Right forelimb (tissue), 1 donor: Measurements from ENCODE around the gene TGM1.

Source experiments
- DNase-seq: peaks from one replicate; pipeline ENCODE4 v3.0.0-alpha.2; 2018

Gene TGM1

DNA sequence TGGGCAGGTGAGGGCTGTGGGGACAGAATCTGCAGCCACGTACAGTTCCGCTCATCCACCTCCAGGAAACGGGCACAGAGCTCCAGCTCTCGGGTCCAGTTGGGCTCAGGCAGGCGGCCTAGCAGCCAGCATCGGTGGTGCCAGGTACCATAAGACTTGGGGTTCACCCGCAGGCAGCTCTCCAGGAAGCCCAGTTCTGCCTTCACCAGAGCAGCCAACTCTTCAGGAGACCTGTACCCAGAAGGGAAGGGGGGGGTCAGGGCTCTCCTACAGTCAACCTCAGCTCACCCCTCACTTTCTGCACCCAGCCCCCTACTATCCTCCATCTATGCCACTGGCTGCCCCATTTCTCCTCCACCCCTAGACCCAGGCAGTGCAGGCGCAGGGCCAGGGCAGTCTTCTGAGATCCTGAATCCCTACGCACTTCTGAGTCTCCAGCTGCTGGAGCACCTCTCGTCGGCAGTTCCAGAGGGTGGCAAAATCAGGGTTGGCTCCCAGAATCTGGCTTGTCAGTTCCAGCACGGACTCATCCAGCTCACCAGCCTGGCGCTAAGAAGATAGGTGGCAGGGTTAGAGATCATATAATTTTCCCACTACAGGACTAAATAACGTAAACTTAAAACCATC is 7.0 kb upstream of the TGM1 start:
- DNase-seq = no peak

DNA sequence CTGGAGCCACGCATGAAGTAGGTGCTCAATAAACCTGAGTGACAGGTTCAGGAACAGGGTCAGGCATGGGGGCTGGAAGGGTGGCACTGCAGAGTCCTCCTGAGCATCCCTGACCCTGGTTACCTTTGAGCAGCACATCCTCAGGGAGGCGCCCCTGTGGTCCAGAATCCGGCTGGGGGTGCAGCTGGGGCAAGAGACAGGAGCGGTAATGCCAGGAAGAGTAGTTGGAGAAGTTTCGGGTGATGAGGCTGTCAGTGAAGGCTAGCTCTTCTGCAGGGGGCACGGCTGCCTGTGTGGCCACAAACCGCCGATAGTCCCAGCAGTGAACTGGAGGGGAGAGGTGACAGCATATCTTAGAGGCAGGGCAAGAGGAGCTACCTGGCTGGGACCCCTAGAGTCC is 6.4 kb upstream of the TGM1 start:
- DNase-seq = no peak

DNA sequence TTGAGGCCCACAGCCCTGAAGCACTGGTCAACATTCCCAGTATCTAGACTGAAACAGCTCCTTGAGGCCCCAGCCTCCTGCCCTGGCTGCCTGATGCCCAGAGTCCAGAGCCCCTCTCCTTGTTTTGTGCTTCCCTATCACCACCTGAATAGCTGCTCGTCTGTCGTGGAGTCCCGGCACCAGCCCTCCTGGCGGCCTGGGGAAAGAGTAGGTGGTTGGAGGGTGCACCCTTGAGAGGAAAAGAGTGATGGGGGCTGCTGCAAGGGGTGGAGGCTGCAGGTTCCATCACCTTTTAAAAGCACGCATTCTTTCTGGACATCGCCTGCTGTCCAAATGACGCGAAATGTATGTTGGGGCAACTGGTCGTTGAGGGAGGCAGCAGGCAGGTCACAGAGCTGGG is 5.2 kb upstream of the TGM1 start:
- DNase-seq = no peak

DNA sequence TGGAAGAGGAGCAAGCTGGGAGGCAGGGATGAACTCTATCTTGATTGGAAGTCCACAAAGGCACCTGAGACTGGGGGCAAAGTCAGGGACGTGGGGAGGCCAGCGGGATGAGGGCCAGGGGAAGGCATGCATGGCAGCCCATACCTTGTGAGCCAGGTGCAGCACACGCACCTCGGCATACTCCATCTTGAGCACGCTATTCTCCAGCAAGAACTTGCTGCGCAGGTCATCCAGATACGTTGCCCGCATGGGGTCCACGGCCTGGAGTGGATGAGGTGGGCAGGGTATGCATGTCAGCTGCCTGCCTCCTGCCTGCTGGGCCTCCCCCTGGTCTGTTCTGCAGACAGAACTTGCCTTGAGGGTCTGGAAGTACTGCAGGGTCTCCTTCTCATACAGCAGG is 4.5 kb upstream of the TGM1 start:
- DNase-seq = no peak

- no peak for DNase-seq
Measured at GRCh38 chr14:24266344-24267244, 3.6 kb upstream of the TGM1 start.

DNA sequence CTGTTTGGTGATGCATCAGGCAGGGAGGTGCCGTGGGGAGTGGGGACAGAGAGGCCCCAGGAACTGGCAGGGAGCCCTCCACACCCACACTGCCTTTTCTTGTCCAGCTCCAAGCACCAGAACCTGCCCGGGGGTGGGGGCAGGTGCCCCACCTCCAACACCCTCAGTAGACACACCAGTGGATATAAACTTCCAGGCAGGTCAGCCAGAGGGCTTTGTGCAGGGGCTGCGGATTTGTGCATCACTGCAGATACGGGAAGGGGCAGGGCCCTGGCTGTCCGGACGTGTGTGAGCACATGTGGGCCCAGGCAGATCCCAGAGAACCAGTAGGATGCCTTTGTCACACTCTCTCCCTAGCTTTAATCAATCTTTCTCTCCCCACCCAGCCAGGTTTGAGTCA is 1.3 kb upstream of the TGM1 start:
- no peak for DNase-seq

DNA sequence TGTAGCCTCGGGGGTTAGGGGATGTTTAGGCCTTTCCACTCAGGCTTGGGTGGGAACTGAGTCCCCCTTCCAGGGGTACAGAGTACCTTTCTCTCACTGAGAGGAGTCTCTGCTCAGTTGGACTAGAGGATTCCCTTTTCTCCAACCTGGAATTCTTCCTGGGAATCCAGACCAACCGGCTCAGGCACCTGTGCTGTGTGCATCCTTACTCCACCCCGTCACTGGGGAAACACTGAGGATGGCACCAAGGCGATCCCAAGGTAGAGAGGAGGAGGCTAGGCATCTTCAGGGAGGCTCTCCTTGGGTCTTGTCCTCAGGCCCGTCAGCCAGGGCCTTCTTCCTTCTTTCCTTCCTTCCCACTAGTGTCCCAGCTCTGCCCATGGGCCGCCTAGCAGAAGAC is 871 bp upstream of the TGM1 start:
- no peak for DNase-seq

DNA sequence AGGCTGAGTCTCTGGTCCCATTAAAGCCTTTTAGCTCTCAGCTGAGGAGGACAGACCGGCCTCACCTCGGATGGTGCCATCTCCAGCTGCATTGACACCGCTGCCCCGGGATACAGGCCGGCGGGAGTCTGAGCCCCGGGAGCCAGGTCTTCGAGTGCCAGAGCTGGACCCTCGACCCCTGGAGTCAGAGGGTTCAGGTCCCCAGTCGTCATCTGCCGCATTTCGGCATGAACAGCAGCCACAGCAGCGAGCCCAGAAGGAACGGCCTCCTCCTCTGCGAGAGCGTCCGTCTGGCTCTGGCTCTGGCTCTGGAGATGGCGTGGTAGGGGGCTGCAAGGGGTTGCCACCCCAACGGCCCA is 1.0 kb downstream of the TGM1 start:
- no peak for DNase-seq

DNA sequence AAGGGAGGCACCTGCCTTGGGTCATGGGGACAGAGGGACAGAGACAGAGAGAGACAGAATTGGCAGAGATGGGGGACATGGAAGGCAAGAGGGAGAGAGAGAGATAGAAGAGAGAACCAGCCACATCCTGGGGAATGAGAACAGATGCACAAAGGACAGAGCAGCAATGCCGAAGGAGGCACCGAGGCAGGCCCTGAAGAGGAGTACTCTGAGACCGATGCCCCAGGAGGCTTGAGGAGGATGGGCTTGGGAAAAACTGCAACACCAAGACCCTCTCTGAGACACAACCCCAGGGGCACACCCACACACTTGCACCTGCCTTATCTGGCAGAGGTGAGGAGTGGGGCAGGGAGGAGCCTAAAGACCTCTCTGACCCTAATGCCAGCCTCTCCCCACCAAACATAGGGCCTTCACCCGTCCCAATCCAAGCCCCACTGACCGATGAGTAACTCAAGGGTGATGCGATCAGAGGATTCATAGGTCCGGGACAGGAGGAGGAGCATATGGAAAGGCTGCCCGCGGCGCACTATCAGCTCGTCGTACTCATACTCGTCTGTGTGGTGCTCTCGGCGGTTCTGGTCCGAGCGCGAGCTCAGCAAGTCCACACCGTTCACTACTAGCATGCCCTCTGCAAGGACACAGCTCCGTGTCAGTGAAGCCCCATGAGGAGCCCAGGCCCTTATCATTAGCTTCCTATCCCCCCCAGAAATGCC is 1.6 kb downstream of the TGM1 start:
- no peak for DNase-seq

DNA sequence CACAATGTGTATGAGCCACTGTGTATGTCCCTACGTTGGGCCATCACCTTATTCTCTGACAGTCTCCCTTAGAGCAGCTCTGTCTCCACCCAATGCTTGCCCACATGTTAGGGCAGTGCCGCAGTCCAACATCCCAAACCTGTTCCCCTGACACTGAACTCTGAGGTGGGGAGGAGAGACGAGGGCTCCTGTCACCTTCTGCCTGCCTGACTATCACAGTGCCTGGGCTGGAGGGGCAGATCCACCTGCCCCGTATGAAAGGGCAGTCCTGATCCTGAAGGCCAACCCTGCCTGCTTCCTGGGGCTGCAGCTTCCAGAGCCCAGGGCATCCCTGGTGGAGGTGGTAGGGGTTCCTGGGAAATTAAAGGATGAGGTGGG is 2.2 kb downstream of the TGM1 start:
- DNase-seq = no peak

DNA sequence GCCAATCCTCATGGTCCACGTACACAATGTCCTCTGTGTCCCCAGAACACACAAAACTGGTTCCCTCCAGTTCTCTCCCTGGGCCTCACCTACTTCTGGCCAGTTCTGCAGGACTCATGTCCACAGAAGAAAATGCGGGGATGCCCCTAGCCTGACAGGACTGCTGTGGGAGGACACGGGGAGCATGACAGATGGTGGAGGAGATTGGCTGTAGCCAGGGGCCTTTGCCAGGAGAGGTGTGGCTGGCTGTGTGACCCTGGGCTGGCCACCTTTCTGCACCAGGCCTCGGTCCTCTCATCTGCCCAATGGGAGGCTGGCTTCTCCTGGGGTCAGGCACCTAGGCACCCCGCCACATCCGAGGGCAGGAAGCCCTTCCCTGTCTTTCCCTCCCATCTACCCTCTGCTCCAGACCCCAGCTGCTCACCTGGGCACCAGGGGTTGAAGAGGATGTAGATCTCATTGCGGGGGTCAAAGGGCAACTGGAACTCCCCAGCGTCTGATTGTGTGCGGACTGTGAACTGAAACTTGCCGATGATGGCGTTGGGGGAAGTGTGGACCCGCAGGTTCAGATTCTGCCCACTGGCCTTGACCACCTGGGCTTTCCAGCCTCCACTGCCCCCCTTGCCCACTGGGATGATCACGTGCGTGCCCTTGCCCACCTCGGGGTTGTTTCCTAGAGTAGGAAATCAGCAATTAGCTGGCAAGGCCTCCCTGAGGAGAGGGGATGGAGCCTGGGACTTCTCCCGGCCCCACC is 2.8 kb downstream of the TGM1 start:
- no peak for DNase-seq

GRCh38 chr14:24259282-24260025 is 3.5 kb downstream of the TGM1 start:
- peak; percentile 67 for DNase-seq

DNA sequence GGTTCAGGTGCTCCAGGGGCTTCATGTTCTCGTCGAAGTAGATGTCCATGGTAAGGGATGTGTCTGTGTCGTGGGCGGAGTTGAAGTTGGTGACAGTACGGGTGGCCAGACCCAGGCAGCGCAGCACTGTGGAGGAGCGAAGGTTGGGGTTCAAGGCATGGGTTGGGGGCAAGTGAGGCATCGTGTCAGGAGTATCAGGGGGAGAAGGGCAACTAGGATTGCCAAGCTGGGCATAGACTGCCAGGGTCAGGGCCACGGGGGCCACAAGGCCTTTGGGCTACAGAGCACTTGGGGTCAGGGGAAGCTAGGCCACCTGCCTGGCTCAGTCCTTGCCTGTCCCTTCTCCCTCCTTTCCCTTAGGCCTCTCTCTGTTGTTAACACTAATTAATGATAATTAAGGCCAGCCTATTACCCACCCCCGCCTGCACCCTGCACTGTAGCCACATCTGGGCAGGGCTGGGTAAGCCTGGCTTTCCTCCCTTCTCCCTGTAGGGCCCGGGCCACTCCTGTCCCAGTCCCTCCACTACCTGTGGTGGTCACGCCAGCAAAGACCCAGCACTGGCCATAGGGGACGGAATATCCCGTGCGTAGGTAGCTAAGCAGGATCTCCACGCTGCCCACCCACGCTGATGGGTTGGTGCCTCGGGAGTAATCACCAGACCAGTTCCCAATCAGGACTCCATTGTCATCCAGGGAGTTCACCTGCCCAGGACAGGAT is 4.3 kb downstream of the TGM1 start:
- no peak for DNase-seq

DNA sequence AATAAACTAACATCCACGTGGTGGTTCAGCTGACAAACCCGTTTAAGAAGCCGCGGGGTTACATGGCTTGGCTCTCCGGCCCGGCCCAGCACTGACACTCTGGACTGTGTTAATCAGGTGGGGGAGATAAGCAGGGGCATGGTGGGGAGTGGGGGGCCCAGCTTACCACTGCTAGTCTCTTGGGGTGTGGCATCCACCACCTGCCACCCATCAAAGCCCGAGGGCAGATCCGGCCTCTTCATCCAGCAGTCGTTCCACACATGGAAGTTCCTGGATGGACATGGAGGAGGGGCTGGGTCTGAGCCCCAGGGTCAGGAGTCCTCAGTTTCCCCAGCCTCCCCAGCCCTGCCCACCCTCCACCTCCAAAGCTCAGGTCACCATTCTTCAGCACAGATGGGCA is 4.9 kb downstream of the TGM1 start:
- no peak for DNase-seq

- DNase-seq = no peak
Measured at GRCh38 chr14:24256960-24257359, 6.0 kb downstream of the TGM1 start.

GRCh38 chr14:24255931-24256711 is 6.9 kb downstream of the TGM1 start:
- no peak for DNase-seq

GRCh38 chr14:24255438-24255837 is 7.5 kb downstream of the TGM1 start:
- DNase-seq = no peak

DNA sequence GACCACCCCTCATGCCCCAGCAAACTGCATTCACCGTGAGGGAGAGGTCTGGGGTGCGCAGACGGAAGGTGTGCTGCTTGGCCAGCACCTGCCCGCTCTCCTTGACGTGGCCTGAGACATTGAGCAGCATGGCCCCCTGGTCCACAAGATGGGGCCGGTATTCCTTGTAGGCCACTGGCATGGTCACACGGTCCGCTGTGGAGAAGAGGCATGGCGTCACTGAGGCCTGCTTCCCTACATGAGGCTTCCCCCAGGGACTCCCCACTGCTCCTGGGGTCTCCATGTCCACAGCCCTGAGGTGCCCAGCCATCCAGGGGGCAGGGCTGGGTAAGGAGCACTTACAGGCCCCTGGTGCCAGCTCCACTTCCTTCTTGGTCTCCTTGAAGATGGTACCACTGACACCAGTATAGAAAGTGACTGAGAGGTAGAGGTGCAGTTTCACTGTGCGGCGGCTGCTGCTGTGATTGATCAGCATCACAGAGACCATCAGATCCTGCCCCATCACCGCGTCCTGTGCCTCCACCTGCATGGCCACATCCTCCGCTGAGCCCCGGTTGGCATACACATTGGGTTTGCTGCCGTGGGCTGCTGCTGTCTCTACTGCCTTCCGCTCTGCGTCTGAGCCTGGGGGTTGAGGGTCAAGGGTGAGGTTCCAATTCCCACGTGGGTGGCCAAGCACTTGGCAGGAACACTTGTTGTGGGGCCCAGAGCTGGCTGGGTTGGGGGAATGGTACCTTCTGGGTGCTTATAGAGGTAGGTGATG is 8.2 kb downstream of the TGM1 start:
- DNase-seq = no peak

DNA sequence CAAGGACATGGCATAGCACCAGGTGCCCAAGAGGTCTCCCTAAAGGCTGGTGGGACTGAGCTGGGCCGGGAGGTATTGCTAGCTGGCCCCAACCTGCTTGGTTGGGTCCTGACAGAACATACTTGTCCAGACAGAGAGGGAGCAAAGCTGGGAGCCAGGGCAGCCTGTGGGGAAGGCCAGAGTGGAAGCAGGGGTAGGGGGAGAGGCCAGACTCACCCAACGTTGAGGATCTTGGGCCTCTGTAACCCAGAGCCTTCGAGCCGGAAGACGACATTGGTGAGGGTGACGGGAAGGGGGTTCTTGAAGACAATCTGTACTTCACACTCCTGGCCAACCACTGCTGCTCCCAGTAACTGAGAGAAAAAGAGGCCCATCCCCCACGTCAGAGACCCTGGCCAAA is 9.0 kb downstream of the TGM1 start:
- no peak for DNase-seq
